Brain microvascular endothelial cell (primary cell): ENCODE measurements around the gene IMPG1.

Source experiments
- DNase-seq: peaks from one replicate; pipeline ENCODE4 v3.0.0-alpha.2; 2020
- H3K27ac ChIP-seq: fragments of 250-450 bp; sonication (Bioruptor Pico); 2 replicates; pipeline ENCODE4 v1.5.1; 2020; ENCODE audit warnings: mild to moderate bottlenecking, moderate library complexity
- H3K27me3 ChIP-seq: fragments of 250-450 bp; sonication (Bioruptor Pico); replicated peaks from 2 replicates; pipeline ENCODE4 v1.5.1; 2020; ENCODE audit warnings: mild to moderate bottlenecking
- H3K36me3 ChIP-seq: fragments of 250-450 bp; sonication (Bioruptor Pico); replicated peaks from 2 replicates; pipeline ENCODE4 v1.5.1; 2020; ENCODE audit warnings: mild to moderate bottlenecking
- H3K4me3 ChIP-seq: 2 replicates; pipeline ENCODE4 v1.5.1; 2011; ENCODE audit warnings: low read depth, mild to moderate bottlenecking, control low read depth, low read length, moderate library complexity
- CTCF ChIP-seq: IDR thresholded peaks from 2 replicates; pipeline ENCODE4 v1.5.1; 2011; ENCODE audit warnings: low read depth, mild to moderate bottlenecking, moderate library complexity, low read length, control low read depth, inconsistent platforms; ENCODE audit errors: missing control alignments
- in situ Hi-C: cut with HindIII; loops from 2 replicates; pipeline ENCODE4 v1.10.0; 2017; ENCODE audit warnings: low sequenced_read_pairs, low pct_ligation_motif_present

IMPG1 gene

GRCh38 chr6:76003686-76004085, 68.8 kb downstream of the IMPG1 start:
- no peaks in the 10 kb centered on the region for H3K27me3 ChIP-seq
- DNase-seq = no peak
- H3K27ac ChIP-seq = no peak overlapping the region
- no peak overlapping the region for H3K4me3 ChIP-seq
- in situ Hi-C loops = no loop called here
- TF ChIP-seq CTCF = no peak
- H3K36me3 ChIP-seq = no peaks in the 10 kb centered on the region

GRCh38 chr6:76003113-76003512, 69.3 kb downstream of the IMPG1 start:
- in situ Hi-C loops = no loop called here
- no peak overlapping the region for H3K4me3 ChIP-seq
- H3K27ac ChIP-seq = no peak overlapping the region
- no peak for TF ChIP-seq CTCF
- H3K36me3 ChIP-seq = no peaks in the 10 kb centered on the region
- no peak for DNase-seq
- H3K27me3 ChIP-seq = no peaks in the 10 kb centered on the region

- H3K36me3 ChIP-seq = no peaks in the 10 kb centered on the region
- in situ Hi-C loops = no loop called here
- TF ChIP-seq CTCF = no peak
- no peaks in the 10 kb centered on the region for H3K27me3 ChIP-seq
- H3K27ac ChIP-seq = no peak overlapping the region
- DNase-seq = no peak
- no peak overlapping the region for H3K4me3 ChIP-seq
Measured at GRCh38 chr6:76000629-76001028, 71.8 kb downstream of the IMPG1 start.

- in situ Hi-C loops = no loop called here
- no peak overlapping the region for H3K27ac ChIP-seq
- no peak for TF ChIP-seq CTCF
- H3K4me3 ChIP-seq = no peak overlapping the region
- H3K36me3 ChIP-seq = no peaks in the 10 kb centered on the region
- H3K27me3 ChIP-seq = no peaks in the 10 kb centered on the region
- no peak for DNase-seq
Measured at GRCh38 chr6:75997696-75998095, 74.8 kb downstream of the IMPG1 start.

GRCh38 chr6:75993236-75994162, 79.0 kb downstream of the IMPG1 start:
- Histone ChIP-seq H3K4me3 (no peak overlapping the region), H3K27ac (no peak overlapping the region), H3K36me3 (no peaks in the 10 kb centered on the region), H3K27me3 (no peaks in the 10 kb centered on the region)
- no peak for TF ChIP-seq CTCF
- no peak for DNase-seq
- in situ Hi-C loops = no loop called here
